CD14-positive monocyte (primary cell): Measurements from ENCODE around the gene SLC27A2. TPM values are rescaled to one million over a fixed set of nuclear protein-coding genes. Genes with fewer than 3 reads are reported as not detected.

Source experiments
- DNase-seq, 3 donors: peaks; one replicate each; pipeline ENCODE4 v3.0.0-alpha.2; 2011 to 2022
- H2AFZ ChIP-seq: 2 replicates; pipeline ENCODE4 v1.6.0; 2012; ENCODE audit warnings: mild to moderate bottlenecking, low read depth, low read length, inconsistent platforms; ENCODE audit not compliant: insufficient read depth, poor library complexity, severe bottlenecking
- H3K27ac ChIP-seq, 2 donors: 1 replicate in 1 of 2; 2 replicates in 1 of 2; pipeline ENCODE4 v1.5.1; 2012 to 2013; ENCODE audit warnings: low read length in 2 of 2, control low read depth in 1 of 2, inconsistent platforms in 1 of 2, low read depth in 1 of 2, mild to moderate bottlenecking in 1 of 2
- H3K27me3 ChIP-seq, 2 donors: one replicate each; pipeline versions ENCODE4 v1.6.0 to v1.6.1; 2011 to 2013; ENCODE audit warnings: low read length in 2 of 2; ENCODE audit not compliant: control insufficient read depth in 2 of 2, insufficient read depth in 2 of 2
- H3K36me3 ChIP-seq, 2 donors: replicated peaks in 1 of 2; 1 replicate in 1 of 2; 2 replicates in 1 of 2; pipeline versions ENCODE4 v1.5.1 to v1.6.1; 2012 to 2013; ENCODE audit warnings: low read length in 2 of 2, control low read depth in 1 of 2, inconsistent platforms in 1 of 2, mild to moderate bottlenecking in 1 of 2; ENCODE audit not compliant: insufficient read depth in 2 of 2, control insufficient read depth in 1 of 2
- H3K4me1 ChIP-seq, 2 donors: 1 replicate in 1 of 2; 2 replicates in 1 of 2; pipeline versions ENCODE4 v1.5.1 to v1.6.1; 2012 to 2013; ENCODE audit warnings: low read length in 2 of 2, control low read depth in 1 of 2, inconsistent platforms in 1 of 2, mild to moderate bottlenecking in 1 of 2, moderate library complexity in 1 of 2; ENCODE audit not compliant: insufficient read depth in 2 of 2, control insufficient read depth in 1 of 2
- H3K4me2 ChIP-seq: replicated peaks from 2 replicates; pipeline ENCODE3; 2012; ENCODE audit warnings: low read length, moderate library complexity, mild to moderate bottlenecking; ENCODE audit not compliant: poor library complexity, severe bottlenecking; ENCODE audit errors: extremely low read depth
- H3K4me3 ChIP-seq, 3 experiments: fragments of 200-600 bp in 1 of 3; sonication (generic) in 1 of 3; replicated peaks in 1 of 3; 1 replicate in 2 of 3; 2 replicates in 1 of 3; pipeline ENCODE4 v1.5.1; 2011 to 2013; ENCODE audit warnings: low read length in 3 of 3, mild to moderate bottlenecking in 3 of 3, control low read depth in 2 of 3, low read depth in 2 of 3, inconsistent platforms in 1 of 3, moderate library complexity in 1 of 3
- H3K79me2 ChIP-seq: 2 replicates; pipeline ENCODE4 v1.6.0; 2012; ENCODE audit warnings: mild to moderate bottlenecking, control low read depth, inconsistent platforms, low read length, moderate library complexity; ENCODE audit not compliant: insufficient read depth
- H3K9ac ChIP-seq: 2 replicates; pipeline ENCODE4 v1.6.0; 2017; ENCODE audit warnings: low read length, mild to moderate bottlenecking; ENCODE audit not compliant: insufficient read depth, poor library complexity, severe bottlenecking
- H3K9me3 ChIP-seq, 2 donors: replicated peaks in 1 of 2; 1 replicate in 1 of 2; 2 replicates in 1 of 2; pipeline versions ENCODE4 v1.5.1 to v1.6.1; 2012 to 2013; ENCODE audit warnings: low read length in 2 of 2, control low read depth in 1 of 2; ENCODE audit not compliant: control insufficient read depth in 1 of 2, insufficient read depth in 1 of 2
- H4K20me1 ChIP-seq: 2 replicates; pipeline ENCODE4 v1.6.0; 2012; ENCODE audit warnings: mild to moderate bottlenecking, low read length, control low read depth, moderate library complexity; ENCODE audit not compliant: insufficient read depth
- H3K27ac Mint-ChIP-seq, 7 donors: one replicate each; pipeline ENCODE4 v1.8.0; 2020; ENCODE audit warnings: mild to moderate bottlenecking in 7 of 7, mixed read lengths in 7 of 7, moderate library complexity in 6 of 7, inconsistent platforms in 2 of 7
- H3K27me3 Mint-ChIP-seq, 3 donors: one replicate each; pipeline ENCODE4 v1.8.0; 2021 to 2022; ENCODE audit warnings: low read depth in 3 of 3, mild to moderate bottlenecking in 3 of 3, mixed read lengths in 3 of 3, moderate library complexity in 3 of 3, inconsistent platforms in 1 of 3
- H3K36me3 Mint-ChIP-seq, 2 donors: one replicate each; pipeline ENCODE4 v1.8.0; 2020; ENCODE audit warnings: mixed read lengths in 2 of 2, inconsistent platforms in 1 of 2, mild to moderate bottlenecking in 1 of 2
- H3K4me1 Mint-ChIP-seq: one replicate; pipeline ENCODE4 v1.8.0; 2020; ENCODE audit warnings: mild to moderate bottlenecking, mixed read lengths
- H3K4me3 Mint-ChIP-seq, 2 donors: one replicate each; pipeline ENCODE4 v1.8.0; 2020; ENCODE audit warnings: mild to moderate bottlenecking in 2 of 2, mixed read lengths in 2 of 2, moderate library complexity in 1 of 2
- H3K9me3 Mint-ChIP-seq, 7 donors: one replicate each; pipeline ENCODE4 v1.8.0; 2020 to 2022; ENCODE audit warnings: mixed read lengths in 7 of 7, mild to moderate bottlenecking in 6 of 7, moderate library complexity in 6 of 7, inconsistent platforms in 2 of 7
- WGBS: methylation state at CpG from one replicate; pipeline ENCODE4 v1.1.5; 2013; ENCODE audit warnings: missing lambda C conversion rate; ENCODE audit not compliant: insufficient coverage; 5-methylcytosine and 5-hydroxymethylcytosine counted together
- intact Hi-C, 2 donors: fragments of 100-400 bp; cut with micrococcal nuclease; formaldehyde crosslinking; loops; one replicate each; pipeline versions ENCODE4 v1.15.0 to v1.15.1; 2023
- polyA plus RNA-seq, 3 donors: library from polyadenylated mRNA; depleted of rRNA in 1 of 3; unstranded in 2 of 3; stranded (reverse) in 1 of 3; fragments of 300-500 nt in 2 of 3; fragments of >200 nt in 1 of 3; fragmentation: Illumina TruSeq in 2 of 3; gene quantifications; 1 replicate in 2 of 3; 2 replicates in 1 of 3; pipeline ENCODE4 v1.2.3, GENCODE V29; 2012 to 2021
- TF ChIP-seq, protein P1 (sequence below): fragments of 200-600 bp; IDR thresholded peaks from one replicate; pipeline ENCODE4 v1.8.0; 2022; ENCODE audit warnings: antibody characterized with exemption, mild to moderate bottlenecking

The SLC27A2 gene
- polyA plus RNA-seq, 3 donors: 0.13 TPM; not detected in 2

DNA sequence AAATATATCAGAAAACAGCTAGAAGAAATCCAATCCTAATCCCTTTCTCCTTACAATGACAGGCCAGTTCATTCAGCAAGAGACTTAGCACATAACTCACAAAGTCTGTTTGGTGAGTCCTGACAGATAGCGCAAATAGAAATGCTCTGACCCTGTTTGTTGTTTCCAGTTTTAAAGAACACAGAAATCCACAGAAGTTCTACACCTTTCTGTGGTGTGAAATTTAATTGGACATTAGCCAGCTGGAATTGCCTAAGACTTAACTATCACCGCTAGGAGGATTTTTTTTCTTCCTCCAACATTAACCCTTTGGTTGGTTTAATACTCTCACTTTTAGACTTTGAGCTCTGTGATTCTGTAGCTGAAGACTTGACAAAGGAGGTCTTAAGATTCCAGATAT lies 52.8 kb downstream of the SLC27A2 start:
- Histone ChIP-seq H3K27ac (no peak overlapping the region), H3K79me2 (no peaks in the 10 kb centered on the region), H3K4me1 (no peaks in the 10 kb centered on the region), H3K9ac (no peak overlapping the region), H4K20me1 (no peaks in the 10 kb centered on the region), H3K36me3 (no peaks in the 10 kb centered on the region), H3K27me3 (no peaks in the 10 kb centered on the region), H3K4me2 (no peak overlapping the region), H2AFZ (no peak overlapping the region), H3K9me3 (no peaks in the 10 kb centered on the region), H3K4me3 (no peak overlapping the region)
- Mint-ChIP-seq H3K36me3 (no peaks in the 10 kb centered on the region), H3K9me3 (no peaks in the 10 kb centered on the region), H3K27me3 (no peaks in the 10 kb centered on the region), H3K4me1 (peaks cover 5% of the 10 kb centered on the region), H3K27ac (peak overlapping the region in 1 of 7 donors; percentile 63), H3K4me3 (no peak overlapping the region)
- TF ChIP-seq, protein P1, sequence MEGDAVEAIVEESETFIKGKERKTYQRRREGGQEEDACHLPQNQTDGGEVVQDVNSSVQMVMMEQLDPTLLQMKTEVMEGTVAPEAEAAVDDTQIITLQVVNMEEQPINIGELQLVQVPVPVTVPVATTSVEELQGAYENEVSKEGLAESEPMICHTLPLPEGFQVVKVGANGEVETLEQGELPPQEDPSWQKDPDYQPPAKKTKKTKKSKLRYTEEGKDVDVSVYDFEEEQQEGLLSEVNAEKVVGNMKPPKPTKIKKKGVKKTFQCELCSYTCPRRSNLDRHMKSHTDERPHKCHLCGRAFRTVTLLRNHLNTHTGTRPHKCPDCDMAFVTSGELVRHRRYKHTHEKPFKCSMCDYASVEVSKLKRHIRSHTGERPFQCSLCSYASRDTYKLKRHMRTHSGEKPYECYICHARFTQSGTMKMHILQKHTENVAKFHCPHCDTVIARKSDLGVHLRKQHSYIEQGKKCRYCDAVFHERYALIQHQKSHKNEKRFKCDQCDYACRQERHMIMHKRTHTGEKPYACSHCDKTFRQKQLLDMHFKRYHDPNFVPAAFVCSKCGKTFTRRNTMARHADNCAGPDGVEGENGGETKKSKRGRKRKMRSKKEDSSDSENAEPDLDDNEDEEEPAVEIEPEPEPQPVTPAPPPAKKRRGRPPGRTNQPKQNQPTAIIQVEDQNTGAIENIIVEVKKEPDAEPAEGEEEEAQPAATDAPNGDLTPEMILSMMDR: no peak
- WGBS: no CpG with 5 or more reads among the region's 2 CpGs
- intact Hi-C loops: no loop called here
- DNase-seq: no peak

DNA sequence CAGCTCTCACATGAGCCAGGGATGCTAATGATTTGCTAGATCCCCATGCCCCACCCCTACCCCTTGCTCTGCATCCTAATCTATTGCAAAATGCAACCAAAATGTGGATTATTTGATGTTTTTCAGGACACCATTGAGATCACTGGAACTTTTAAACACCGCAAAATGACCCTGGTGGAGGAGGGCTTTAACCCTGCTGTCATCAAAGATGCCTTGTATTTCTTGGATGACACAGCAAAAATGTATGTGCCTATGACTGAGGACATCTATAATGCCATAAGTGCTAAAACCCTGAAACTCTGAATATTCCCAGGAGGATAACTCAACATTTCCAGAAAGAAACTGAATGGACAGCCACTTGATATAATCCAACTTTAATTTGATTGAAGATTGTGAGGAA lies 53.8 kb downstream of the SLC27A2 start:
- no peaks in the 10 kb centered on the region for H3K27me3 ChIP-seq
- no peaks in the 10 kb centered on the region for H4K20me1 ChIP-seq
- H3K4me1 Mint-ChIP-seq: peaks cover 5% of the 10 kb centered on the region
- no peak overlapping the region for H3K27ac Mint-ChIP-seq
- no peaks in the 10 kb centered on the region for H3K79me2 ChIP-seq
- H3K36me3 ChIP-seq: no peaks in the 10 kb centered on the region
- H3K36me3 Mint-ChIP-seq: no peaks in the 10 kb centered on the region
- no peak overlapping the region for H3K27ac ChIP-seq
- DNase-seq: no peak
- TF ChIP-seq, protein P1: no peak
- H3K9me3 Mint-ChIP-seq: no peaks in the 10 kb centered on the region
- no peak overlapping the region for H3K4me3 ChIP-seq
- intact Hi-C loops: no loop called here
- H3K9ac ChIP-seq: no peak overlapping the region
- no peaks in the 10 kb centered on the region for H3K27me3 Mint-ChIP-seq
- H3K4me3 Mint-ChIP-seq: no peak overlapping the region
- H3K4me2 ChIP-seq: no peak overlapping the region
- H2AFZ ChIP-seq: no peak overlapping the region
- H3K4me1 ChIP-seq: no peaks in the 10 kb centered on the region
- 100% methylated on average over 1 of the region's 1 CpG for WGBS
- no peaks in the 10 kb centered on the region for H3K9me3 ChIP-seq
